ENCODE results near the gene CCDC60.

CCDC60 gene

DNA sequence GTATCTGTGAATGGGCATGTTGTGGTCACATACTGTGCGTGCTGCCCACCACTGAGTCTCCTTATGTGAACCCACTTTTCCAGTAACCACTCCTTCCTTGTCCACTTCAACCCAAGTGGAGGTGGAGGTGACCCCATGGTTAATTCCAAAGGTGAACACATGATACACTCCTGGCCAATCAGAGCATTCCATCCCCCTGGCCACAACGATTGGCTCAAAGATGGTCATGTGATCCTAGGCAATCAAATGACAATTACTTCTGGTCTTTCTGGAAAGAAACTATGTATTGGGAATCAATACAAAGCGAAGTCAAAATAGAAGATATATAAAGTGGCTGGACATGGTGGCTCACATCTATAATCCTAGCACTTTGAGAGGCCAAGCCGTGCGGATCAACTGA is 20.2 kb upstream of the CCDC60 start:
- DNase-seq (ENCODE audit: low read depth) = no peak
- no peak overlapping the region for H3K4me3 ChIP-seq (ENCODE audit: low read length)
- TF ChIP-seq CTCF (conservative IDR thresholded peaks at IDR 0.05; ENCODE audit: low read depth, low read length) = no peak

- TF ChIP-seq CTCF (conservative IDR thresholded peaks at IDR 0.05; ENCODE audit: low read depth, low read length) = no peak
- H3K4me3 ChIP-seq (ENCODE audit: low read length) = no peak overlapping the region
Measured at GRCh38 chr12:119319638-119320037, 14.9 kb upstream of the CCDC60 start.

DNA sequence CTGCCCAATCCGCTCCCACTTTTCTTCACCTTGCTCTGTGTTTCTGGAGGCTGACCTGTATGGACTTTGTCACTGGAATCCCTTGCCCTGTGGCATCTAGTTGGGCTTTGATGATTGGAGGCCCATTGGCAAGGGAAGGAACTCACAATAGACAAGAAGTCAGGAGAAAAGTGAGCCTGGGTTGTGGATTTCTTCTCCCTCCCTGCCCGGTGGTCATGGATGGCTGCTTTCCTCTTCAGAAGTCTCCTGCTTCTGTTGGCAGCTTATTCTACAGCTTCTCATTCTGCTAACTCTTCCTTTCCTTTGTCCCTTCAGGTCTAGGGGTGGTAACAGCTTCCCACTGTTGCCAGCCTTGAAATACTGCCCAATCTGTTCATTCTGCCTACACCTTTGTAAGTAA is 13.9 kb upstream of the CCDC60 start:
- H3K4me3 ChIP-seq (ENCODE audit: low read length) = no peak overlapping the region
- no peak for TF ChIP-seq CTCF (conservative IDR thresholded peaks at IDR 0.05; ENCODE audit: low read depth, low read length)
- no peak for DNase-seq (ENCODE audit: low read depth)

More at GRCh38 chr12:119319638-119320037, 14.9 kb upstream of the CCDC60 start:
- DNase-seq (ENCODE audit: low read depth) = no peak

DNA sequence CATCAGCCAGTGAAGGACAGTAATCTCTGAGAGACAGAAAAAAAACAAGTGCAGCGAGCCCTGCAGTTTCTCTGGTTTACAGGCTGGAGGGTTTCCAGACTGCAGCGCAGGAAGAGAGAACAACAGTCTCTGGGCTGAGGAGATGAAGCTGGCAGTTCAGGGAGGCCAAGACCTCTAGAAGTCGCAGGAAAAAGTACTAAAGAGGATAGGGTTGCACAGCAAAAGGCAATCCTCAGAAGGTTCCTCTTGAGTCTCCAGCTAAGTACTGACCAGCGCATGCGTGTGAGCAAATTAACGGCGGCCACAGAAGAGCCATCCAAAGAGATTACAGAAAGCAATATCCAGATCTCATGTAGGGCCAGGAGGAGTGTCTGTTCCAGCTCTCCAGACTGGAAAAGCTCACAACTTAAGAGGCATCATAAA is 12.2 kb upstream of the CCDC60 start:
- no peak for TF ChIP-seq CTCF (conservative IDR thresholded peaks at IDR 0.05; ENCODE audit: low read depth, low read length)
- no peak for DNase-seq (ENCODE audit: low read depth)
- H3K4me3 ChIP-seq (ENCODE audit: low read length) = no peak overlapping the region

DNA sequence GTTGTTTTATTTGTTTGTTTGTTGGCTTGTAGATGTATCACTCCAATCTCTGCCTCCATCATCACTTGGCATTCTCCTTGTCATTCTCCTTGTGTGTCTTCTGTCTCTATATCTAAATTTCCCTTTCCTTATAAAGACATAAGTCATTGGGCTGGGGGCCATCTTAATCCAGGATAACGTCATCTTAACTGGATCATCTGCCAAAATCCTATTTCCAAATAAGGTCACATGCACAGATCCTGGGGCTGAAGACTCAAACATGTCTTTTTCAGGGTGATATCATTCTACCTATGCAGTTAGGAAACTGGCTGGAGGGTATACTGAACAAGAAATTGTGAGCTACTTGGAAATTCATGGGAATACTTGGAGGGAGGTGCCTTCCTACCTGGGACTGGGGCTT is 8.7 kb upstream of the CCDC60 start:
- TF ChIP-seq CTCF (conservative IDR thresholded peaks at IDR 0.05; ENCODE audit: low read depth, low read length) = no peak
- DNase-seq (ENCODE audit: low read depth) = no peak
- H3K4me3 ChIP-seq (ENCODE audit: low read length) = no peak overlapping the region

DNA sequence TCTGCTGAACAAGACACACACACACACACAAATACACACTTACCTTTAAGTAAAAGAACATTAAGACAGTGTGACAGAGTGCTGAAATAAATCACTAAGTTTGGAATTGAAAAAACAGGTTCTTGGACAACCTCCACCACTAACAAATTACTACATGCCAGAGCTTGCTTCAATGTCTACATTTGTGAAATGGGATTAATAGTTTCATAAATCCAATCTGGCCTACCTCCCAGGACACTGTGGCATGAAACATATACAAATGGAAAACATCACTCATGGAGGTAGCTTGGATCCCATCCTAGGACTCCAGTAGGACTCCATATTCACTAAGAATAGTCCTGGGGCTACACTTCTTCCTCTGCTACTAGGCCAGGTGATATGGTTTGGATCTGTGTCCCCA is 8.2 kb upstream of the CCDC60 start:
- TF ChIP-seq CTCF (conservative IDR thresholded peaks at IDR 0.05; ENCODE audit: low read depth, low read length) = no peak
- DNase-seq (ENCODE audit: low read depth) = no peak
- no peak overlapping the region for H3K4me3 ChIP-seq (ENCODE audit: low read length)

DNA sequence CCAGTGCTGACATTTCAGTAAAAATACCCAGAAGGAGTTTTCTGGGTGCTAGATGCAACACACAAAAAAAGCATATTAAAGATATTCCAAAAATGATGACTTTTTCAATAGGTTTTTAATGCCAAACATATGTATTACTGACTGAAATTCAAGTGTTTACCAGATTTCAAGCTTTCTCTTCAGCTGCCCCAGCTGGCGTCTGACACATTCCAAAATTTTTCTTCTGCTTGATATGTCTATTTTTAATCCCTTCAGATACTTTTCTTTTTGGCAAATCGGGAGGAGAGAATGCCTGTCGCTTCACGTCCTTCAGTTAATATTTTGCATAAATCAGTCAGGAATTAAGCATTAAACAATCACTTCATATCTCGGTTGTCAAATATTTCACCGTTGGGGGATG is 7.1 kb upstream of the CCDC60 start:
- no peak for DNase-seq (ENCODE audit: low read depth)
- no peak overlapping the region for H3K4me3 ChIP-seq (ENCODE audit: low read length)
- TF ChIP-seq CTCF (conservative IDR thresholded peaks at IDR 0.05; ENCODE audit: low read depth, low read length) = no peak
